IPS-18a (cell line): ENCODE results near the gene KRTAP4-9.
"Not testable (repeated sequence)": the region's sequence is repeated elsewhere in the genome, so short reads cannot be mapped to it uniquely, and the experiment has no call there.

ENCODE experiments used
- H3K27ac ChIP-seq: one replicate; pipeline ENCODE4 v1.5.1; 2013; ENCODE audit warnings: low read length
- H3K27me3 ChIP-seq: one replicate; pipeline ENCODE4 v1.6.1; 2013; ENCODE audit warnings: mild to moderate bottlenecking, low read length; ENCODE audit not compliant: control insufficient read depth, insufficient read depth
- H3K36me3 ChIP-seq: one replicate; pipeline ENCODE4 v1.6.1; 2013; ENCODE audit warnings: low read depth, low read length; ENCODE audit not compliant: control insufficient read depth
- H3K4me1 ChIP-seq: one replicate; pipeline ENCODE4 v1.6.1; 2013; ENCODE audit warnings: low read depth, low read length; ENCODE audit not compliant: control insufficient read depth
- H3K4me3 ChIP-seq: one replicate; pipeline ENCODE4 v1.5.1; 2013; ENCODE audit warnings: low read length
- H3K9ac ChIP-seq: one replicate; pipeline ENCODE4 v1.6.1; 2013; ENCODE audit warnings: mild to moderate bottlenecking, low read length, moderate library complexity
- H3K9me3 ChIP-seq: one replicate; pipeline ENCODE4 v1.6.1; 2013; ENCODE audit warnings: low read depth, low read length; ENCODE audit not compliant: control insufficient read depth

The KRTAP4-9 gene

DNA sequence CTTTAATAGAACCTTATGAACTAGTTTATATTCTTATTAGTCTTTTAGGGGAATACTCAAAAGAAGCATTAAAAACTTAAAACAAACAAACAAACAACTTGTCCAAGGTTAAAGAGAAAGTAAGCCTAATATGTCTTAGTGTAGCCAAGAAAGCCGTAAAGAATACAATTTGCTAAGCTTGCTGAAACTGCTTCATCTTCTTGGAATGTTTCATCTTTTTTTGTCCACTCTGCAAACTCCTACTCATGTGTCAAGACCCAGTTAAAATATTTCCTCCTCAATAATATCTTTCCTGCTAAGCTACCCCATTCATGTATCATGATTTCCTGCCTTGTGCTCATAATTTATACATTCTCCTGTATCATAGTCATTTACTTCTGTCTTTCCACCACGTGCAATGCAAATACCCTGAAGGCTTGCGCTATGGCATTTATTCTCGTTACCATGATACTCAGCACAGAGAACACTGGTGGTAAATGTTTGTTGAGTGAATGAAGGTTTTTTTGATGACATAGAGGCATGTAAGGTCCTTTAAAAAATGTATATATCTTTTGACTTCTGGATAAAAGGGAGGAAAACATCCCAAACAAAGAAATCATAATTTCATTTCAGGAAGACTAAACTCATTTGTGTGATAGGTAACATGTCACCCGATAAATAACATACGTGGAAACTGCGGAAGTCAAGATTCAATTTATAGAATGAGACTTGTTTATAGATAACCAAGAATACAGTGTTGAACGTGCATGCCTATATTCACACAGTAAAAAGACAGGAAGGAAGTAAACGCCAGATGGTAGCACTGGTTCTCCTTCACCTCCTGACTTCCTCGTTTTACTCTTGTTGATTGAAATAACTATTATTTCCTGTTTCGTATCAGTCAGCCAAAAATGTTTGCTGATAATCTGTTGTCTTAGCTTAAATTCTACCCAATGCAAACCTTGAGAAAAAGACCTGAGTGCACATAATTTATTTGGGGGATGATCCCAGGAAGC, 14.8 kb downstream of the KRTAP4-9 start:
- not testable (repeated sequence) for H3K27me3 ChIP-seq, H3K36me3 ChIP-seq, H3K9ac ChIP-seq, H3K27ac ChIP-seq, H3K4me3 ChIP-seq, H3K4me1 ChIP-seq, H3K9me3 ChIP-seq

DNA sequence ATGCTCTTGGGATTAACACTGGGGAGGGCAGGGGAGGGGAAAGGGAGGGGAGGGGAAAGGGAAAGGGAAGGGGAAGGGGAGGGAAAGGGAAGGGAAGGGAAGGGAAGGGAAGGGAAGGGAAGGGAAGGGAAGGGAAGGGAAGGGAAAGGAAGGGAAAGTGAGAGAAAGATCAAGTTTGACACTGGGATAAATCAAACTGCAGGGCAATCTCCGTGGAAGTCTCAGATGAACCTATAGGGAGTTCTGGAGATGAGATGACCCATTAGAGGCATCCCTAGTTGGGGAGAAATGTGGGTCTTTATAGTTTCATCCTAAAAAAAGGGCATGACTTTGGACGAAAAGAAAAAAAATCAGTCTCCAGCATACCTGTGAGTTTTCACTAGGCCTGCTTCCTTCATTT, 16.6 kb downstream of the KRTAP4-9 start:
- Histone ChIP-seq H3K4me3 (no peak overlapping the region), H3K27ac (no peak overlapping the region), H3K27me3 (no peaks in the 10 kb centered on the region), H3K4me1 (no peaks in the 10 kb centered on the region), H3K9me3 (no peaks in the 10 kb centered on the region), H3K36me3 (no peaks in the 10 kb centered on the region), H3K9ac (no peak overlapping the region)

DNA sequence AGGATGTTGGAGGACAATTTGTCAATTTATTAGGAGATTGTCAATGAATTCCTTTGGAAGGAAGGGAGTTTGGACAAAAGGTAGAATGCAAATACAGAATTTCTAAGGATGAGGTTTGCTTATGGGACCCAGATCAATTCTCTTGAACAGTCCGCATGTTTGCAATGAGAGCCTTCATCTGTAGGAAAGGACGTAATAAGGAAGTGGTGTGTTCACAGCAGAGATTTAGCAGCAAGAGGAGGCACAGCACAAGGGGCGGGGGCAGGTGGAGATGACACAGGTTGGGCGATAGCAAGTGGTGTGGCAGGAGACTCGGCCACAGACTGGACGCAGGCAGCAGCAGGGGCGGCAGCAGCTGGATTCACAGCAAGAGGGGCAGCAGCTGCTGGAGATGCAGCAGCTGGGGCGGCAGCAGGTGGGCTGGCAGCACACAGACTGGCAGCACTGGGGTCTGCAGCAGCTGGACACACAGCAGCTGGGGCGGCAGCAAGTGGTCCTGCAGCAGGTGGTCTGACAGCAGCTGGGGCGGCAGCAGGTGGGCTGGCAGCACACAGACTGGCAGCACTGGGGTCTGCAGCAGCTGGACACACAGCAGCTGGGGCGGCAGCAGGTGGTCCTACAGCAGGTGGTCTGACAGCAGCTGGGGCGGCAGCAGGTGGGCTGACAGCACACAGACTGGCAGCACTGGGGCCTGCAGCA, 18.3 kb downstream of the KRTAP4-9 start:
- H3K9me3 ChIP-seq, H3K9ac ChIP-seq, H3K27me3 ChIP-seq, H3K36me3 ChIP-seq, H3K27ac ChIP-seq, H3K4me1 ChIP-seq, H3K4me3 ChIP-seq: not testable (repeated sequence)

DNA sequence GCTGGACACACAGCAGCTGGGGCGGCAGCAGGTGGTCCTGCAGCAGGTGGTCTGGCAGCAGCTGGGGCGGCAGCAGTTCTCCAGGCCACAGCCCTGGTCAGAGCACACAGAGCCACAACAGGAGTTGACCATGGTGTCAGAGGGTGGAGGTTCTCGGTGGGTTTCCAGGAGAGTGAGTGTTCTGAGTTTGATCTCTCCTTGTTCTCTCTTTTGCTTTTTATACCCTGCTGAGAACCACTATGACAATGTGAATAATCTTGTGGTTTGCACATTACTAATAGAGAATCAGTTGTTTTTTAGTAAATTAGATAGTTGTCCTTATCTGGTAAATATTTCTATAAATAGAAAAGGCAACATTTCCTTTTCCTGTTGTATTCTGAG, 18.8 kb downstream of the KRTAP4-9 start, which contains the start of gene KRTAP4-12:
Gene KRTAP4-12 (minus strand): TSS at position 192 of the 381 bp plus-strand sequence. CDS start 60 bp downstream, at position 132.
- not testable (repeated sequence) for H3K9me3 ChIP-seq, H3K27ac ChIP-seq, H3K9ac ChIP-seq, H3K4me3 ChIP-seq, H3K27me3 ChIP-seq, H3K4me1 ChIP-seq, H3K36me3 ChIP-seq

GRCh38 chr17:41125064-41125463, 19.9 kb downstream of the KRTAP4-9 start:
- Histone ChIP-seq H3K4me3 (no peak overlapping the region), H3K27ac (no peak overlapping the region), H3K4me1 (no peaks in the 10 kb centered on the region), H3K9ac (no peak overlapping the region), H3K9me3 (no peaks in the 10 kb centered on the region), H3K36me3 (no peaks in the 10 kb centered on the region), H3K27me3 (no peaks in the 10 kb centered on the region)

GRCh38 chr17:41126412-41126811, 21.2 kb downstream of the KRTAP4-9 start:
- H3K27me3 ChIP-seq: no peaks in the 10 kb centered on the region
- no peaks in the 10 kb centered on the region for H3K9me3 ChIP-seq
- no peak overlapping the region for H3K27ac ChIP-seq
- no peaks in the 10 kb centered on the region for H3K4me1 ChIP-seq
- H3K4me3 ChIP-seq: no peak overlapping the region
- H3K9ac ChIP-seq: no peak overlapping the region
- H3K36me3 ChIP-seq: no peaks in the 10 kb centered on the region

DNA sequence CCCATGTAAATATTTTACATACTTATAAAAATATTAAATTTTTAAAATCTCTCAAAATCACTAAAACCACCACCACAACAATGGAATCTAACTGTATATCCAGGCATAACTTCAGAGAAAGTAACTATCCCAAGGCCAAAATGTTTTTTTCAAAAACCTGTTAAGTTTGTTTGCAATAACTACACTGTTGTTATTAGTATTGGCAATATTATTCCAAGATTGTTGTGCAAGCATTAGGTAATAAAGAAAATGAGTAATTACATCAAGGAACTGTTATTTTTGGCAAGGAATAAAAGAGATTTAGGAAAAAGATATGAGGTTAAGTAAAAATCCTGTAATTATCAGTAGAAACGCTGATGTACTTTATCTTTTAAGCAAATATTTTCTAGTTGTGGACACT, 22.2 kb downstream of the KRTAP4-9 start:
- Histone ChIP-seq H3K4me1 (no peaks in the 10 kb centered on the region), H3K27ac (no peak overlapping the region), H3K9me3 (no peaks in the 10 kb centered on the region), H3K36me3 (no peaks in the 10 kb centered on the region), H3K27me3 (no peaks in the 10 kb centered on the region), H3K4me3 (no peak overlapping the region), H3K9ac (no peak overlapping the region)

DNA sequence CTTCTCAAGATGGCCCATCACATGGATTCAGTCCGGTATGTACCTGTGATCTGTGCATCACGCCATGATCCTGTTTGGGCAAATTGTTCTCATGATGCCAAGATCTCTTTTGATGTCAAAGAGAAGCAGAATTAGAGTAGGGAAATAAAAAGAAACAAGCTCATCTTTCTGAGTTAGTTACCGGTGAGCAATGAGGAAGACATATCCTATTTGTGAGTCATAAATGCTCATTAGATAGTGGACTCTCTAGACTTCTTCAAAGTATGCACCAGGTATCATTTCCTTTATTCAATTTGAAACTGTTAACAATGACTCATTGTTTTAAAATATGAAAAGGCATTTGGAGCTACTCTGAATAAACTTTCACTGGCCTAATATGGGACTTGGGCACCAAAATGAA, 26.8 kb downstream of the KRTAP4-9 start:
- H3K9ac ChIP-seq: no peak overlapping the region
- H3K27ac ChIP-seq: no peak overlapping the region
- no peaks in the 10 kb centered on the region for H3K27me3 ChIP-seq
- no peaks in the 10 kb centered on the region for H3K9me3 ChIP-seq
- no peaks in the 10 kb centered on the region for H3K36me3 ChIP-seq
- H3K4me1 ChIP-seq: no peaks in the 10 kb centered on the region
- H3K4me3 ChIP-seq: no peak overlapping the region

- Histone ChIP-seq H3K27me3 (no peaks in the 10 kb centered on the region), H3K27ac (no peak overlapping the region), H3K9me3 (no peaks in the 10 kb centered on the region), H3K4me3 (no peak overlapping the region), H3K9ac (no peak overlapping the region), H3K4me1 (no peaks in the 10 kb centered on the region), H3K36me3 (no peaks in the 10 kb centered on the region)
These were observed 28.9 kb downstream of the KRTAP4-9 start for GRCh38 chr17:41133880-41134735.

GRCh38 chr17:41139865-41140264, 34.7 kb downstream of the KRTAP4-9 start:
- not testable (repeated sequence) for H3K4me1 ChIP-seq, H3K36me3 ChIP-seq, H3K9me3 ChIP-seq, H3K27me3 ChIP-seq, H3K27ac ChIP-seq, H3K4me3 ChIP-seq, H3K9ac ChIP-seq

DNA sequence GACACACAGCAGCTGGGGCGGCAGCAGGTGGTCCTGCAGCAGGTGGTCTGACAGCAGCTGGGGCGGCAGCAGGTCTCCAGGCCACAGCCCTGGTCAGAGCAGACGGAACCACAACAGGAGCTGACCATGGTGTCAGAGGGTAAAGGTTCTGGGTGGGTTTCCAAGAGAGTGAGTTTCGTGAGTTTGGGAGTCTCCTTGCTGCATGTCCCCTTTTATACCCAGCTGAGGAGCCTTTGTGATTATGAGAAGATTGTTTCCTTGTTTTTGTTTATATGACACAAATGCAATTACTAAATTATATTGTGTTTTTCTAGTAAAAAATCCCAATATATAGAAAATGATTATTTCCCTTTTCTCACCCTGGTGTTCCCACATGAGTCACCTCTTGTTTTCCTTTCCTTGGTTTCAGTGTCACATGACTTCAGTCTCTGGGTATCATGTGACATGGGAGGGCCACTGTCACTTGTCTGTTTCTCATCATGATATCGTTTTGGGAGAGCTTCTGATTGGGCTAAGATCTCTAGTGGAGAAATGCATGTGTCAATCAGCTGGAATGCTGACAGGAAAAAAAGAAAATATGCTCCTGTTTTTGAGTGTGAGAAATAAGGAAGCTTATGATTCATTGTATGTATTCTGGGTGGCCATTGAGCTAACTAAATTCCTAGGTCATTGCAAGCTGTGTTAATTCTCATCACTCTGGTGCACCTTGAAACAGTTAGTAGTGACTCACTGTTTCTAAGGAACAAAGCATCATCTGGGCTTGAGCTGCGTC, 35.4 kb downstream of the KRTAP4-9 start, which contains the start of gene KRTAP4-6:
Gene KRTAP4-6 (minus strand): TSS at position 185 of the 772 bp plus-strand sequence. CDS start 57 bp downstream, at position 128.
- Histone ChIP-seq H3K27me3 (no peaks in the 10 kb centered on the region), H3K9me3 (peaks cover 7% of the 10 kb centered on the region), H3K4me3 (no peak within 1 kb of the TSS), H3K4me1 (no peaks in the 10 kb centered on the region), H3K27ac (no peak within 1 kb of the TSS), H3K36me3 (no peaks in the 10 kb centered on the region), H3K9ac (no peak within 1 kb of the TSS)
